ENCODE data around the gene SLC9A7.

SLC9A7 gene

GRCh38 chrX:46576458-46576857, 182.5 kb downstream of the SLC9A7 start:
- DNase-seq (ENCODE audit: low spot score), result no peak
- TF ChIP-seq, protein P1, sequence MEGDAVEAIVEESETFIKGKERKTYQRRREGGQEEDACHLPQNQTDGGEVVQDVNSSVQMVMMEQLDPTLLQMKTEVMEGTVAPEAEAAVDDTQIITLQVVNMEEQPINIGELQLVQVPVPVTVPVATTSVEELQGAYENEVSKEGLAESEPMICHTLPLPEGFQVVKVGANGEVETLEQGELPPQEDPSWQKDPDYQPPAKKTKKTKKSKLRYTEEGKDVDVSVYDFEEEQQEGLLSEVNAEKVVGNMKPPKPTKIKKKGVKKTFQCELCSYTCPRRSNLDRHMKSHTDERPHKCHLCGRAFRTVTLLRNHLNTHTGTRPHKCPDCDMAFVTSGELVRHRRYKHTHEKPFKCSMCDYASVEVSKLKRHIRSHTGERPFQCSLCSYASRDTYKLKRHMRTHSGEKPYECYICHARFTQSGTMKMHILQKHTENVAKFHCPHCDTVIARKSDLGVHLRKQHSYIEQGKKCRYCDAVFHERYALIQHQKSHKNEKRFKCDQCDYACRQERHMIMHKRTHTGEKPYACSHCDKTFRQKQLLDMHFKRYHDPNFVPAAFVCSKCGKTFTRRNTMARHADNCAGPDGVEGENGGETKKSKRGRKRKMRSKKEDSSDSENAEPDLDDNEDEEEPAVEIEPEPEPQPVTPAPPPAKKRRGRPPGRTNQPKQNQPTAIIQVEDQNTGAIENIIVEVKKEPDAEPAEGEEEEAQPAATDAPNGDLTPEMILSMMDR (IDR thresholded peaks at IDR 0.05), result no peak
- Histone ChIP-seq H3K27ac (peak overlapping the region in 1 of 2 donors; percentile 75), H3K4me3 (peak overlapping the region; percentile 81)

GRCh38 chrX:46575991-46576392, 182.9 kb downstream of the SLC9A7 start:
- peak overlapping the region in 1 of 2 donors; percentile 75 for H3K27ac ChIP-seq
- peak overlapping the region; percentile 81 for H3K4me3 ChIP-seq
- TF ChIP-seq, protein P1 (IDR thresholded peaks at IDR 0.05), result no peak
- DNase-seq (ENCODE audit: low spot score), result no peak

- Histone ChIP-seq H3K4me3 (peak overlapping the region; percentile 81), H3K27ac (peak overlapping the region in 1 of 2 donors; percentile 75)
- TF ChIP-seq, protein P1 (IDR thresholded peaks at IDR 0.05), result no peak
- DNase-seq (ENCODE audit: low spot score), result no peak
These were observed 183.3 kb downstream of the SLC9A7 start for GRCh38 chrX:46575586-46575985.

DNA sequence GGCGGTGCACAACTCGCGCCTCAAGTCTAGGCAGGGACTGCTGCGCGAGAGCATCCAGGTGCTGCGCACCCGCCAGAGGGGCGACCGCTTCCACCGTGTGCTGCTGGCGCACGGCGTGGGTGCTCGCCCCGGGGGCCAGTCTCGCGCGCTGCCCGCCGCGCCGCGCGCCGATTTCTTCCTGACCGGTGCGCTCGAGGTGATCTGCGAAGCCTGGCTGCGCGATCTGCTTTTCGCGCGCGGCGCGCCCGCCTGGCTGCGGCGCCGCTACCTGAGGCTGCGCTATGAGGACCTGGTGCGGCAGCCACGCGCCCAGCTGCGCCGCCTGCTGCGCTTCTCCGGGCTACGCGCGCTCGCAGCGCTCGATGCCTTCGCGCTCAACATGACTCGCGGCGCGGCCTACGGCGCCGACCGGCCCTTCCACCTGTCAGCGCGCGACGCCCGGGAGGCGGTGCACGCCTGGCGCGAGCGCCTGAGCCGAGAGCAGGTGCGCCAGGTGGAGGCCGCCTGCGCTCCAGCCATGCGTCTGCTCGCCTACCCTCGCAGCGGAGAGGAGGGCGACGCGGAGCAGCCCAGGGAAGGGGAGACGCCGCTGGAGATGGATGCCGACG, 184.0 kb downstream of the SLC9A7 start:
- peak overlapping the region; percentile 81 for H3K4me3 ChIP-seq
- TF ChIP-seq, protein P1 (IDR thresholded peaks at IDR 0.05), result no peak
- no peak for DNase-seq (ENCODE audit: low spot score)
- peak overlapping the region; percentile 48 to 75 for H3K27ac ChIP-seq

- peak overlapping the region; percentile 48 to 75 for H3K27ac ChIP-seq
- TF ChIP-seq, protein P1 (IDR thresholded peaks at IDR 0.05), result no peak
- DNase-seq (ENCODE audit: low spot score), result peak; percentile 75
- H3K4me3 ChIP-seq, result peak overlapping the region; percentile 81
These were observed 184.8 kb downstream of the SLC9A7 start for GRCh38 chrX:46573892-46574773.

- peak; percentile 82 for DNase-seq (ENCODE audit: low spot score)
- TF ChIP-seq, protein P1 (IDR thresholded peaks at IDR 0.05), result no peak
- H3K27ac ChIP-seq, result peak within 1 kb of the TSS; percentile 48 to 75
- H3K4me3 ChIP-seq, result peak within 1 kb of the TSS; percentile 81
These were observed 185.5 kb downstream of the SLC9A7 start, which contains the start of gene CHST7 for GRCh38 chrX:46573331-46573891. TSS of gene CHST7 (plus strand) at chrX:46573765. CDS start at chrX:46573932, 167 bp downstream.

Data from coronary artery (tissue), 2 donors.